GM19193 (cell line): ENCODE data around the gene WDR88.
A peak's percentile ranks its signal among the peaks of the same experiment; 100 is the strongest.

Experiments used
- POLR2A ChIP-seq: IDR thresholded peaks from 4 replicates; pipeline ENCODE4 v1.6.1; 2011; ENCODE audit not compliant: insufficient read depth, insufficient read length; ENCODE audit errors: extremely low read depth

Gene WDR88

GRCh38 chr19:33176670-33177416, 44.9 kb downstream of the WDR88 start:
- TF ChIP-seq POLR2A = peak; percentile 98

- TF ChIP-seq POLR2A = no peak
Measured at GRCh38 chr19:33177417-33177979, 45.6 kb downstream of the WDR88 start.

GRCh38 chr19:33186431-33187182, 54.7 kb downstream of the WDR88 start:
- TF ChIP-seq POLR2A = no peak

GRCh38 chr19:33187183-33187540, 55.2 kb downstream of the WDR88 start:
- TF ChIP-seq POLR2A = no peak

- no peak for TF ChIP-seq POLR2A
Measured at GRCh38 chr19:33189453-33189852, 57.5 kb downstream of the WDR88 start.

- no peak for TF ChIP-seq POLR2A
Measured at GRCh38 chr19:33191501-33191900, 59.6 kb downstream of the WDR88 start.

- no peak for TF ChIP-seq POLR2A
Measured at GRCh38 chr19:33192010-33192409, 60.1 kb downstream of the WDR88 start.

GRCh38 chr19:33193269-33193864, 61.5 kb downstream of the WDR88 start:
- no peak for TF ChIP-seq POLR2A

GRCh38 chr19:33193865-33194362, 62.0 kb downstream of the WDR88 start, which contains the start of gene LRP3:
TSS of gene LRP3 (plus strand) at chr19:33194330. CDS start at chr19:33194786, 456 bp downstream.
- TF ChIP-seq POLR2A = no peak

- no peak for TF ChIP-seq POLR2A
Measured at GRCh38 chr19:33194532-33194885, 62.6 kb downstream of the WDR88 start.

- TF ChIP-seq POLR2A = no peak
Measured at GRCh38 chr19:33194886-33195644, 63.2 kb downstream of the WDR88 start.

- TF ChIP-seq POLR2A = no peak
Measured at GRCh38 chr19:33195645-33196347, 63.9 kb downstream of the WDR88 start.

GRCh38 chr19:33196446-33197193, 64.7 kb downstream of the WDR88 start:
- no peak for TF ChIP-seq POLR2A
